Measurements from ENCODE around the gene PCNT. TPM values are rescaled to one million over a fixed set of nuclear protein-coding genes. Genes with fewer than 3 reads are reported as not detected.

PCNT gene
- total RNA-seq, 1 experiment from 2014 or later: 39.6 TPM

DNA sequence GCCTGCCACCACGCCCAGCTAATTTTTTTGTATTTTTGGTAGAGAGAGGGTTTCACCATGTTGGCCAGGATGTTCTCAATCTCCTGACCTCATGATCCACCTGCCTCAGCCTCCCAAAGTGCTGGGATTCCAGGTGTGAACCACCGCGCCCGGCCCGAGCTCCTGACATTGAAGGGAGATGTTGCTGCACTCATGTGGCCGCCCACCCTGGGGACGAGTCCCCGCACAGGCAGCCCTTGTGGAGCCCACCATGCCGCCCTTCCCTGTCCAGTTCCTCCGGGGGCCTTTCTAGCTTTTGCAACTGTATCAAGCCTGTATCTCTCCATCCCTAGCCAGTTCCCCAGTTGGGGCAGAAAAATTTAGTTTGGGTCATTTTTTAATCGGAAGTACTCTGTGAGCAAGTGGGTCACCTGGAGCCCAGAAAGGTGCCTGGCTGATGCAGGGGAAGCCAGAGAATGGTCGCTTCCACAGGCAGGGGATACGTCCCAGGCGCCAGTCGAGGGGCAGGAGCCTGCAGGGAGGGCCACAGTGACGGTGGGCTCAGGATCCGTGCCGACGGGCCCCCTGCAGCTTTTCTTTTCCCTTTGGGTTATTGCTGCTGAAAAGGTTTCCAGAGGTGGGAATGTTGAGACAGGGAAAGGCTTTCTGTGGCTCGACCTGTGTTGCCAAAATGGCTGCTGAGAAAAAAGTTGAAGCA is 20.4 kb downstream of the PCNT start:
- H3K4me1 ChIP-seq (ENCODE audit: insufficient read depth, low read length): no peaks in the 10 kb centered on the region
- H3K79me1 ChIP-seq (ENCODE audit: insufficient read depth, low read depth, low read length, poor library complexity, severe bottlenecking): peaks cover 7% of the 10 kb centered on the region
- no peak overlapping the region for H2BK12ac ChIP-seq (ENCODE audit: insufficient read length, low read depth, low read length)
- H3T11ph ChIP-seq (ENCODE audit: low read length): no peak overlapping the region
- no peak overlapping the region for H2BK15ac ChIP-seq (ENCODE audit: low read depth, low read length)
- no peak overlapping the region for H3K9ac ChIP-seq (ENCODE audit: extremely low read depth, insufficient read length, low read length)
- H2BK5ac ChIP-seq (ENCODE audit: insufficient read length, low read length): no peak overlapping the region
- no peaks in the 10 kb centered on the region for H3K27me3 ChIP-seq (ENCODE audit: insufficient read depth, low read length)
- H3K14ac ChIP-seq (ENCODE audit: insufficient read depth, low read length): no peak overlapping the region
- H3K4ac ChIP-seq (ENCODE audit: low read depth, low read length): no peak overlapping the region
- Mint-ChIP-seq H3K27me3 (ENCODE audit: low read depth) (no peaks in the 10 kb centered on the region), H3K9me3 (no peaks in the 10 kb centered on the region; a peak in 1 of 5 replicates), H3K36me3 (ENCODE audit: insufficient read depth in 1 of 3, low read depth in 3 of 3) (peaks cover 24 to 67% (median 59%) of the 10 kb centered on the region in 3 experiments), H3K4me3 (no peak overlapping the region), H3K4me1 (no peaks in the 10 kb centered on the region), H3K27ac (peak overlapping the region in 2 of 3 experiments; percentile 68 to 73; a peak in 2 of 7 replicates)
- no peaks in the 10 kb centered on the region for H4K20me1 ChIP-seq (ENCODE audit: control insufficient read depth, insufficient read depth, insufficient read length)
- H3K4me2 ChIP-seq (ENCODE audit: insufficient read depth, insufficient read length, low read length): no peak overlapping the region
- H2BK20ac ChIP-seq (ENCODE audit: low read depth, low read length, poor library complexity, severe bottlenecking): no peak overlapping the region
- H4K5ac ChIP-seq (ENCODE audit: insufficient read length, low read depth, low read length): no peak overlapping the region
- no peak overlapping the region for H4K8ac ChIP-seq (replicated peaks; ENCODE audit: insufficient read length, low read depth, low read length)
- whole genome bisulfite sequencing (ENCODE audit: extremely low coverage, insufficient read length, low lambda C conversion rate): no CpG with 5 or more reads among the region's 20 CpGs
- no peak overlapping the region for H3K18ac ChIP-seq (ENCODE audit: insufficient read length, low read depth, low read length)
- no peak overlapping the region for H2AFZ ChIP-seq (ENCODE audit: low read length)
- no peak for DNase-seq
- H3K27ac ChIP-seq (ENCODE audit: insufficient read length, low read depth, low read length): no peak overlapping the region
- H2BK120ac ChIP-seq (ENCODE audit: low read depth, low read length, poor library complexity, severe bottlenecking): no peak overlapping the region
- H3K9me3 ChIP-seq (ENCODE audit: control insufficient read depth, low read depth, low read length): no peaks in the 10 kb centered on the region
- H3K23me2 ChIP-seq (ENCODE audit: insufficient read length, low read depth, low read length, poor library complexity, severe bottlenecking): no peaks in the 10 kb centered on the region
- H3K23ac ChIP-seq (ENCODE audit: insufficient read length, low read depth, low read length): no peak overlapping the region
- TF ChIP-seq, protein P1, sequence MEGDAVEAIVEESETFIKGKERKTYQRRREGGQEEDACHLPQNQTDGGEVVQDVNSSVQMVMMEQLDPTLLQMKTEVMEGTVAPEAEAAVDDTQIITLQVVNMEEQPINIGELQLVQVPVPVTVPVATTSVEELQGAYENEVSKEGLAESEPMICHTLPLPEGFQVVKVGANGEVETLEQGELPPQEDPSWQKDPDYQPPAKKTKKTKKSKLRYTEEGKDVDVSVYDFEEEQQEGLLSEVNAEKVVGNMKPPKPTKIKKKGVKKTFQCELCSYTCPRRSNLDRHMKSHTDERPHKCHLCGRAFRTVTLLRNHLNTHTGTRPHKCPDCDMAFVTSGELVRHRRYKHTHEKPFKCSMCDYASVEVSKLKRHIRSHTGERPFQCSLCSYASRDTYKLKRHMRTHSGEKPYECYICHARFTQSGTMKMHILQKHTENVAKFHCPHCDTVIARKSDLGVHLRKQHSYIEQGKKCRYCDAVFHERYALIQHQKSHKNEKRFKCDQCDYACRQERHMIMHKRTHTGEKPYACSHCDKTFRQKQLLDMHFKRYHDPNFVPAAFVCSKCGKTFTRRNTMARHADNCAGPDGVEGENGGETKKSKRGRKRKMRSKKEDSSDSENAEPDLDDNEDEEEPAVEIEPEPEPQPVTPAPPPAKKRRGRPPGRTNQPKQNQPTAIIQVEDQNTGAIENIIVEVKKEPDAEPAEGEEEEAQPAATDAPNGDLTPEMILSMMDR (conservative IDR thresholded peaks at IDR 0.05): no peak
- no peak overlapping the region for H2AK5ac ChIP-seq (ENCODE audit: insufficient read length, low read length)
- no peak overlapping the region for H4K91ac ChIP-seq (ENCODE audit: insufficient read length, low read depth, low read length)
- no peaks in the 10 kb centered on the region for H3K79me2 ChIP-seq (ENCODE audit: insufficient read depth, low read length)
- no peak overlapping the region for H3K56ac ChIP-seq (ENCODE audit: insufficient read length, low read depth, low read length)

Data from H9 (cell line).